Skeletal muscle cell (primary cell): Measurements from ENCODE around the gene SUMF1.
"Not testable (repeated sequence)": the region's sequence is repeated elsewhere in the genome, so short reads cannot be mapped to it uniquely, and the experiment has no call there.

Source experiments
- DNase-seq: peaks from one replicate; pipeline ENCODE4 v3.0.0-alpha.2; 2010; ENCODE audit warnings: low read depth
- H3K4me3 ChIP-seq: 2 replicates; pipeline ENCODE4 v1.5.1; 2011; ENCODE audit warnings: low read depth, mild to moderate bottlenecking, control low read depth, low read length, moderate library complexity

Gene SUMF1

DNA sequence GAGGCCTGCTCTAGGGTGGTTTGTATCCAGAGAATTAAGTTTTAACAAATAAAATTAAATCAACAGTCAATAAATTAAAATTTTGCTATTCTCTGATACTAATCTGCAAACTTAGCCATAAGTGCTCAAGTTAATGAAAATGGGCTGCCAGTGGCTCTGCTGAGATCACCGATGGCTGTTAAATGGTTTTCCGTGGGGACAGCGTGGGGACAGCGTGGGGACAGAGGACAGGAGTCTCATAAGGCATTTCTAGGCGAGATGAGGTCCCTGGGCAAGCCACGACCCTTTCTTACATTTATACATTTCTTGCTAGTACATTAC is 110.9 kb downstream of the SUMF1 start:
- no peak for DNase-seq
- no peak overlapping the region for H3K4me3 ChIP-seq

DNA sequence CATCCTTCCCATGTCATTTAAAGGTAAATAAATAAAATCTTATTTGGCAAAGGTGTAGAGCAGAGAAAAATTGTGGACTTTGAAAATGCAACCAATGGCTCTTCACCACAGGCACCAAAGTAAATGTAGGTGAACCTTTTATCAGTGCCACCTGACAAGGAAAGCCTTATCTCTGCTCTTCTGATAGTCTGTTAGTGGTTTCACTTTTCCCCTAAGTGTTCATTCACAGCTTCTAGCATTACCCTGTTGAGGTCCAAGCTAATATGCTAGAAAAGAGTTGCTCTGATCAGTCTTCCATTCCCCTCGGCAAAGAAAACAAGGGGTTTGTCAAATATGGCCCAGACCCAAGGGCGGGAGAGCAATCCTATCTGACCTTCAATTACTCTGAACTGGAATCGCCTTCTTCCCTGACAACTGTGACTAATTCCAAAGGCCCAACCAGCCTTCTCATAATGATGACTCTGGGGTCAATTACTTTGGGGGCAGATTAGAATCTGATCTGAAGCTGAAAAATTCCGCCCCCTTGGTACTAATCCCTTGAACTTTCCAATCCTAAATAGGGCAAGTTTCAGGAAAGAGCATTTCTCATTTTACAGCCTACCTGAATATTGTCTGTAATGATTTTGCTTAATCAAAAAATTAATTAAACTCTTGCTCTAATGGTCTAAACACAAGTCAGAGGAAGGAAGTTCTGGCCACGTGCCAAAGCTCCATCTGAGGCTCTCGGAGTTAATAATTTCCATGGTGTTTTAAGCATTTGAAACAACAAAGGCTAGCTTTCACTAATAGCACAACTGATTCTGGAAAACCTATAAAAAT is 111.5 kb downstream of the SUMF1 start:
- no peak overlapping the region for H3K4me3 ChIP-seq
- DNase-seq: no peak

DNA sequence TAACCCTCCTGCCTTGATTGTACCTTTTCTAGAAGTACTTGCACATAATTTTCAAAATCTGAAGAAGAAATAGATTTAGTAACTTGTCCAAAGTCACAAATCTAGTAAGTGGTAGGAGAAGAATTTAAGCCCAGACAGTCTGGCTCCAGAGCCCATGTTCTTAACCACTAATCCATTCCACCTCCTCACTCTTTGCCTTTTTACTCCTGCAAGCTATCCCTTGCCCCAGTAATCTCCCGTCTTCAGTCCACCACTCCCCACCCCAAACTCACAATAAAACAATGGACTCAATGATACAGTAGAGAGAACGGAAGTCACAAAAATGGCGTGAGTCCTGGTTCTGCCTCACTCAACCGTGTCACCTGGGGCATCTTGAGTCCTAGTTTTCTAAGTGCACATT is 115.2 kb downstream of the SUMF1 start:
- H3K4me3 ChIP-seq: no peak overlapping the region
- no peak for DNase-seq

DNA sequence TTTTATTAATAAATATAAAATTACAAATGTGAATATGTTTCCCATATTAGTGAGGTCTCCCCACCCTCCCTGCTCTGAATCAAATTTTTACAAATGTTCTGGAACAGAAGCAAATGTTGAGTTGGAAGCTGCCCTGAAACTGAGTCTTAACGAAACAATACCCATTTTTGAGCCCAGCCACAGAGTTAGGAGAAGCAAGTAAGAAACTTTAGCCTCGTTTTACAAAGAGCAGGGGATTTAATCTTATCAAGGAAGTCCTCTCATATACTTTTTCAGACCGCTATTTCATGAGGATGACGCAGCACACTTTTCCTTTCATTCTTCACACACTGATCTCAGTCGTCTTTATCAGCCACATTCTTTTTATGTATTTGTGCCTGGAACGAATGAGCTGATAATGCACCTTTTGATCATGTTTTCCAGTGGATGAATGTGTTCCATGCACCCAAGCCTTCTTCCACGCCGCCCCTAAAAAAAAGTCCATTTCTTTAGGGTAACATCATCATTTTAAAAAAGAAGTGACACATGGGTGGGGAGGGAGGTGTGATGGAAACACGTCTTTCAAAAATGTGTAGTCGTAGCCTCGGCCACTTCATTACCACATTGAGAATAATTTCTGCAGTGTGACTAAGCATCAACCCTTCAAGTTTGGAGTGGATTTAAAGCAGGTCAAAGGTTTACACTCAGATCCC is 115.8 kb downstream of the SUMF1 start:
- DNase-seq: no peak
- no peak overlapping the region for H3K4me3 ChIP-seq

DNA sequence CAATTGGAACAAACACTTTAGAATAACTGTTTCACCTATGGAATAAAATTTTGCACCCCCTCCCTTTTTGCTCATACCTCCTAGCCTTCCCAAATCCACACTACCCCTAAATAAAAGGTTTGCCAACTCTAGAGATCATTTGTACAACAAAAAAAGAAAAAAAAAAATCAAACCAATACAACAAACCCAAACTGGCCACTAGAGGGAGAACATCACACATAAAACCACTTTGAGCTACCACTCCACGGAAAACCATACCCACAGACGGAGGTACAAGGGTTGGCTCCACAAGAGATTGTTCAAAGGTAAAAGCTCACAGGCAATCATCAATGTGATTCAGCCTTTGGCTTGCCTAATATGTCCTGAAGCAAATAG is 116.3 kb downstream of the SUMF1 start:
- peak; percentile 14 for DNase-seq
- no peak overlapping the region for H3K4me3 ChIP-seq

DNA sequence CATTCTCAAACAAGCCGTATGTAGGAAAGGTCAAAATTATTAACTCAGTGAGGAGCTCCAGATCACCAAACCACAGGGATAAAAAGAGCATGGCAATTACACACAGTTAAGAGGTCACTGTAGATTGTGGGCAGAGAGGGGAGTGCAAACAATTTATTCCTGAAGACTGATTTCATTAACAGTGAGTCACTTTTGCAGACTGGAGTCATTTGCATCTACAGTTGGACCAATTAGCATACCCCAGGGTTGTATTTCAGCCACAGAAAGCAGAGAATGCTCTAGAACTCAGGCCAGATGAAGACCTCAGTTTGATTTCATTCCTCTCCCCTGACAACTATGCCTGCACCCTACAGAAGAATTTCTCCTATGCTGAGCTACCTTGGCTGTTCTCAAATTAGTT is 123.8 kb downstream of the SUMF1 start:
- no peak overlapping the region for H3K4me3 ChIP-seq
- DNase-seq: no peak

DNA sequence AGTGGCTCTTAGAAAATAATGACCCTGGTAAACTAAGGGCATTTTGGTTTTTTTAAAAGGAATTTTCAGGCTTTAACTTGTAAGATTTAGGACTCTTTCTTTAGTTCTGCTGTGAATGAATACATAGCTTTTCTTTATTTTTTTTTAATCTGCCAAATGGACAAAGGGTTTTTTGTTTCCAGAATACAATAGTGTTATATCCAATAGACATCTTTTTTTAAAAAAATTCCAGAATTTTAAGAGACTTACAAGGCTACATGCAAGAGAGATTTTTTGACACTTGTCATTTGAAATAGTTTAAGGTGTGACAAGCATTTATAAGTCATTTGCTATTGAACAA is 125.8 kb downstream of the SUMF1 start:
- H3K4me3 ChIP-seq: no peak overlapping the region
- no peak for DNase-seq

DNA sequence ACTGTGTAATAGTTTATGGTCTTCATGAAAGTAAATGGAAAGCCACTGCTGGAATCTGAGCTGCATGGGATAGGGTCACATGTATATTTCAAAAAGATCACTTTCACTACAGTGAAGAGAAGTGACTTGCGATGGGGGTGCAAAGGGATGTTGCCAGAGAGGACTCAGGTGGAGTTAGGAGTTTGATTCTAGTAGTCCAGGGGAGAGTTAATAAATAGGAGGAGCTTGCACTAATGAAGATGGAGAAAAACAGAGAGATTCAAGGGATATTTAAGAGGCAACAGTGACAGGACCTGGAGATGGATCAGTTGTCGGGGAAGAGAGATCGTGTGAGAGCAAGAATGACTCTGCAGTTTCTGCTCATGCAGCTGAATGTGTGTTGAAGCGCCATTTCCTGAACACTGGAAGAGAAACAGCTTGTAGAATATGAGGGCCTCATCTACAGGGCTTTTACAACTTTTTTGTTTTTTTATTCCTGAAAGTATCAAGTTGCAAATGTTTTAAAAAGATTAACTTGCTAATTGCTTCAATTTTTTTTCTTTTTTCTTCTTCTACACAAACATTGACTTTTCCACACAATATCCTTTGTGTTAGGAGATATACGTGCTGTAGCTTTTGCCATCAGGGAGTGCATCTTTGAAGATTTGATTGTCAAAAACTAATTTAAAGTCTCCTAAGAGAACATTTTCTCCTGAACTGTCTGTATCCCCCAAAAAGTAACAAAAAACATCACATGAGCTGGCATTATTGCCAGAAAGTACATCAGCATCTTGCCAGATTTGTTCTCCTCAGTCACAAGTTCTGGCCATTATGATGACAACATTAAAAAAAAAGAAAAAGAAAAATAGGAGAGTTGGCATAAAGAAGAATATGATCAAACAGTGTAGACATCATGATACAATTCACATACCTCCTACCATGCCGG is 126.4 kb downstream of the SUMF1 start:
- H3K4me3 ChIP-seq: no peak overlapping the region
- no peak for DNase-seq

DNA sequence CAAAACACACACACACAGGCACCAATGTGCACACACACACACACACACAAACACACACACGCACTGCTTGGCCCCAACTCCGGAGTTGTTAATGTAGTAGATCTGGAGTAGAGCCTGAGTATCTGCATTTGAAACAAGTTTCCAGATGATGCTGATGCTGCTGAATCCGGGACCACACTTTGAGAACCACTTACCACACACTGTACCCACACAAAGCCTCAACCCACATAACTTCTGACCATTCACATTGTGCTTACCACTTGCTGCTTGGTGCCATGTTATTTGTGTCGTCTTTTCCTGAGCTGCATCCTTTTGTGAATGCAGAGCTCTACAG is 127.0 kb downstream of the SUMF1 start:
- DNase-seq: no peak
- no peak overlapping the region for H3K4me3 ChIP-seq

DNA sequence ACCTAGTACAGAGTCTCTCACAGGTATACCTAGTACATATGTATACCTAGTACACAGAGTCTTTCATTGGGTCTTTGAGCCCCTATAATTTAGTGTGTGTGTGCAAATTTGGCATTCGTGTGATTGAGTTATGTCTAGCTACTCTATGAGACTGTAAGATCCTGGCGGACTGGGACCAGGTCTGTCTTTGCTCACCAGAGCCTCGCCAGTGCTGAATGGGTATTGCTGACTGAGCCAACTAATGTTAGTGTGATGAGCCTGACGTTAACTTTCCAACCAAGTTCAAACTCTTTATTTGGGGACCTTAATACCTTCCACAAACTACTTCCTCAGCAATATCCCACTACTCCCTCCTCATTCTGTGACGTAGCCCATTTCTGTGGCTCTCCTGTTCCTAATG is 128.3 kb downstream of the SUMF1 start:
- DNase-seq: no peak
- no peak overlapping the region for H3K4me3 ChIP-seq

DNA sequence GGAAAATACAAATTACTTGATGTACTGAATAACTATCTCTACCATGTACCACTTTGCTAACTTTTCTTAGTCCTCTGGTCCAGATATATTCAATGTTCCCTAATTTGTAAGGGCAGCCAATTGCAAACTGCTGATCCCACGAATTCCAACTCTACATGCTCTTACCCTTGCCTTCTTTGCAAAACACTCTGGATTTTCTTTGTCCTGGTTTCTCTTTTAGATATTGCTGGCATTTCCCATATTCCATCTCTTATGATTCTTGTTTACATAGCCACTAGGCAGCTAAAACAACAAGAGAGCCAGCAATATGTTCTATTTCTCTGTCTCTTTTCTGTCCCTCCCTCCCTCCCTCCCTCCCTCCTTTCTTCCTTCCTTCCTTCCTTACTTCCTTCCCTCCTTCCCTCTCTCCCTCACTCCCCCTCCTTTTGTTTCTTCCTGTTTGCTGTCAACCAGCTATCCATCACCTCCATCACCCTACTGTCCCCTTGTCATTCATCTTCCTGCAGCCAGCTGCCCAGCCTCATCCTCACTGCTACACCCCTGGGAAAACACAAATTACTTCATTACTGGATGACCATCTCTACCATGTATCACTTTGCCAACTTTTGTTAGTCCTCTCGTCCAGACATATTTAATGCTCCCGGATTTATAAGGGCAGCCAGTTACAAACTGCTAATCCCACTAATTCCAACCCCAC is 130.1 kb downstream of the SUMF1 start:
- DNase-seq: no peak

DNA sequence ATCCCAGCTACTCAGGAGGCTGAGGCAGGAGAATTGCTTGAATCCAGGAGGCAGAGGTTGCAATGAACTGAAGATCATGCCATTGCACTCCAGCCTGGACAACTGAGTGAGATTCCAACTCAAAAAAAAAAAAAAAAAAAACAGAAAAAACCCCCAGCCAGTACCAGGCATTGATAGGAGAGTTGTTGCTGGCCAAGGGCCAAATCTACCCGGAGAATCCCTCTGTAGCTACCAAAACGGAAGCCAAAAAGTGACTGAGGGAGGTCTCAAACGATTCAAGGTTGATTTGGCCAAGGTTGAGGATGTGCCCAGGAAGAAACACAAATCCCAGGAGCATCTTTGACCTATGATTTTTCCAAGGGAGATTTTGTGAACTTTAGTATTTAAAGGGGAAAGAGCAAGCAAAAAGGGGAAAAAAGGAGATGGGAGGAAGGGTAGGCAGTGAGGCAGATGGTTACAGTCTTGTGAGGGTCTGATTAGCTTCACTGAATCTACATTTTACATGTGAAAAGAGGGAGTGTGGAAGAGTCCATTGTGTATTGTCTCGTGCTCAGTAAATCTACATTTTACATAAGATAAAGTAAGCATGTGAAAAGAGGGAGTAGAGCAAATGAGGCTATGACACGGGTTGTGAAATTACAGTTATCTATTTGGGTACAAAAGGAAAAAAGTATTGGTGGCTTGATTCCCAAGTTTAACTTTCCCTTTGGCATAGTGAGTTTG is 131.1 kb downstream of the SUMF1 start:
- no peak for DNase-seq
- no peak overlapping the region for H3K4me3 ChIP-seq

More for the DNA sequence above, 130.1 kb downstream of the SUMF1 start:
- no peak overlapping the region for H3K4me3 ChIP-seq

DNA sequence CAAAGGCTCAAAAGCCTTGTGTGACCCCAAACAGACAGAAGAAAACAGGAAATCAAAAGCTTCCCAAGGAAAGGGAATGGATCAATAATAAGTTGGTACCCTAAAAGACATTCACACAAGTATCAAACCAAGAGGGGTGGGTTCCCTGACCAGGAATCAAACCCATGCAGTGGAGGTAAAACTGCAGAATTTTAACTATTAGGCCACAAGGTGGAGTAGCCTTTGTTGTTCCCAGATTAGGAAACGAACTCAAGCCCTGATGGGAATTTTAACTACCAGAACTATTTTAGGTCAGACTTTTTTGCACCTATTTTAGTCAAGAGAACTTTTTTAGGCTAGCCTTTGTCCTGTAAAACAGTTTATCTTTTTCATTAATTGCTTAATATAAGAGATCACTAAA is 132.5 kb downstream of the SUMF1 start:
- no peak overlapping the region for H3K4me3 ChIP-seq
- DNase-seq: no peak

DNA sequence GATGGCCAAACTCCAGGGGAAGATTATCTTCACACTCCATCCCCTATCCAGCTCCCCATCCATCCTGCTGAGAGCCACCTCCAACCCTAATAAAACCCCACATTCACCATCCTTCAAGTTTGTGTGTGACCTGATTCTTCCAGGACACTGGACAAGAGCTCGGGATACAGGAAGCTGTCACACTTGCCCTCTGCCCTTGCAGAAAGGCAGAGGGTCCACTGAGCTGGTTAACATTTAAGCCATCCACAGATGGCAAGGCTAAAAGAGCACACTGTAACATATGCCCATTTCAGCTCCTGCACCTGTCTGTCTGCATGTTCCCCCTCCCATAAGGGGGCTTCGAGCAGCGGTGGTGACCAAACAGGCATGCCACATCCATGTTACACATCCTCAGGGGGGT is 134.1 kb downstream of the SUMF1 start:
- no peak overlapping the region for H3K4me3 ChIP-seq
- DNase-seq: no peak

DNA sequence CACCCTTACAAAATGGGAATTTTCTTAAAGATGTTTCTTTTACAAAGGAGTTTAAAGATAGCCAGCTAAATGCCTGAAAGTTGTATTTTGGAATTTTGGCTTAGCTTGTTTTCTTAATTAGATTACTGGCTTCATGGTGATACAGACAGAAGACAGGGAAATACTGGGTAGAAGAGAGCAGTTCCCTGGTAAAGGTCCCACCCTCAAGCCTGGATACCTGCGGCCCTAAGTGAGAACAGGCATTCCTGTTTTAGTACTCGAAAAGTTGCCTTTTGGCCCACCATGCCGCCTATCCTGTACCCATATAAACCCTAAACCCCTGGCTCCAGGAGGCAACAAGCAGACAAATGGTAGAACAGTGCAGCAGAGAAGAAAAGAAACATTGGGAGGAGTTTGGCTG is 134.5 kb downstream of the SUMF1 start:
- no peak for DNase-seq
- H3K4me3 ChIP-seq: no peak overlapping the region

DNA sequence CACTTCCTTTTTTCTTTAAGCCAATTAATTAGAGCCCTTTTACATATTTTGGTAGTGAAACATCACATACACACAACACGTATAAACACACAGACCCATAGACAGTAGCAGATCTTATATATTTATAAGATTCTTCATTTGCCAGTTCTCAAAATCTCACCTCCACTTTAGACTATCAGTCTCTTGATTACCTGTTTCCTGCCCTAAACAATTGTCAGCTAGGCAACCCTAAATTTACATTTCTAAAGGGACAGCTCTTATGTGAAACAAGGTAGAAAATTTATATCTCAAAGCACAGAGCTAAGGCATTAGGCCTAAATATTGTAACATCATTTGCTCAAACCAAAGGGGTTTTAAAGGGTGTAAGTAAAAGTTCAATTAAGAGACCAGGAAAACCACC is 135.0 kb downstream of the SUMF1 start:
- no peak for DNase-seq
- H3K4me3 ChIP-seq: no peak overlapping the region

DNA sequence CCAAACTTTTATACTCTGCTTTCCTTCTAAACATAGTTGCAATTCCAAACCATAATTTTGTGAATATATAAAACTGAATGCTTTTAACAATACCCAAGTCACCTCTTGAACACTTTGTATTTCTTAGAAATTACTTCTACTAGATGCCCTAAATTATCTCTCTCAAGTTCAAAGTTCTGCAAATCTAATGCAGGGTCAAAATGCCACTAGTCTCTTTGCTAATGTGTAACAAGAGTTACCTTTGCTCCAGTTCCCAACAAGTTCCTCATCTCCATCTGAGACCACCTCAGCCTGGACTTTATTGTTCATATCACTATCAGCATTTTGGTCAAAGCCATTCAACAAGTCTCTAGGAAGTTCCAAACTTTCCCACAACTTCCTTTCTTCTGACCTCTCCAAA is 137.3 kb downstream of the SUMF1 start:
- H3K4me3 ChIP-seq, DNase-seq: not testable (repeated sequence)

DNA sequence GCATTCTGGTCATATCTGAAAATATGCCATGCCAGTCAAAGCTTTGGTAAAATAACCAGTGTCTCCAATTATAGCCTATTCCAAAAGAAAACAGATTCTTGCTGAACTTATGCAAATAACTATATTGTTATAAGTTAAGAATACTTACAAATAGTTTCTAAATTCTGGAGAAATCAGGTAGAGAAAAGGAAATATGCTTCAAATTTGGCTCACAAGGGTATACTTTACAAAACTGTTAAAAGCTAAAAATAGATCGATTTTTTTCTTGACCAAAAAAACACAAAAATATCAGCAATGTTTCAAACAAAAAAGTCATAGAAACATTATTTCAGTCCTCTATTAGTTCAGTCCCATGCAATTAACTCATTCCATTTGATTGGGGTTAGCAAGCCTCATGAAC is 140.2 kb downstream of the SUMF1 start:
- no peak overlapping the region for H3K4me3 ChIP-seq
- no peak for DNase-seq

DNA sequence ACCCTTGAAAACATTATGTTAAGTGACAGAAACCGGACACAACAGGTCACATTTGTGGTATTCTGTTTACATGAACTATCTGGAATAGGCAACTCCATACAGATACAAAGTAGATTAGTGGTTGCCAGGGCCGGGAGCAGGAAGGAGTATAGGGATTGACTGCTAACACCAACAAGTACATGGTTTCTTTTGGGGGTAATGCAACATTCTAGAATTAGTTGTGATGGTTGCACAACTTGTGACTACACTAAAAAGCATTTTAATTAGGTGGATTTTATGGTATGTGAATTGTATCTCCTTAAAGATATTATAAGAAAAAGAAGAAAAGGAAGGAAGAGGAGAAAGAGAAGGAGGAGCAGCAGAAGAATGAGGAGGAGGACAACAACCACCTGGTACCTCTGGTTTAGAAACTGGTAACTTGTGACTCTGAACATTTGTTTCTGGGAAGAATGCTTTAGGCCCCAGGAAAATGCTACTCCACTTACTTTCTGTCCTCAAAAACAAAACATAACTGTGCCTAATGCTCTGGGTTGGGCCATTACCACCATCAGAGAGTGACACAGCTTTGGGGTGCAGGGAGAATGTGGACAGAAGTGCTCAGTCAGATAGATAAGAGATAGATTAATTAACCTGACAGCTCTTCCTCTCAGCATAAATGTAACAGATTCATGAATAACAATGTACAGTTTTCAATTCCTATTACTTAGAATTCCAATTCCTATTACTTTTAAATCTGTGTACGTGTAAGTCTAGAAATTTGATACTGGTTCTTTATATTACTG is 143.6 kb downstream of the SUMF1 start:
- DNase-seq: no peak
- no peak overlapping the region for H3K4me3 ChIP-seq
